PC-3 (cell line): ENCODE results near the gene MYH13. TPM values are rescaled to one million over a fixed set of nuclear protein-coding genes. Genes with fewer than 3 reads are reported as not detected.

Source experiments
- ATAC-seq: fragments of 200-7000 bp; cut with Tn5 transposase; 2 replicates; pipeline ENCODE4 v1.9.1; 2020; ENCODE audit warnings: mild to moderate bottlenecking, moderate library complexity
- BruUV-seq: library from RNA; stranded (reverse); fragments of 400-500 nt; replicated peaks from 2 replicates; lab custom pipeline; 2021; lab: Mats Ljungman, UMichigan
- CTCF ChIA-PET: fragments of 300-600 bp; sonication (Branson Sonifier 250); formaldehyde crosslinking; loops from one replicate; lab custom pipeline; 2022; ENCODE audit warnings: antibody characterized with exemption; lab: Charles Lee
- POLR2A ChIA-PET: fragments of 300-600 bp; sonication (Branson Sonifier 250); formaldehyde crosslinking; loops from one replicate; lab custom pipeline; 2022; ENCODE audit warnings: antibody characterized with exemption; ENCODE audit not compliant: unreplicated experiment; lab: Charles Lee
- DNase-seq: peaks from one replicate; pipeline ENCODE4 v3.0.0-alpha.2; 2015
- H2AFZ ChIP-seq: fragments of 300-600 bp; sonication (generic); 2 replicates; pipeline ENCODE4 v1.6.0; 2016; ENCODE audit warnings: antibody characterized with exemption, low read length
- H3F3A ChIP-seq: fragments of 300-600 bp; sonication (generic); one replicate; pipeline ENCODE4 v1.6.0; 2017; ENCODE audit warnings: antibody characterized with exemption, low read length, control low read depth, mild to moderate bottlenecking; ENCODE audit not compliant: unreplicated experiment
- H3K27ac ChIP-seq: fragments of 300-600 bp; sonication (generic); 2 replicates; pipeline ENCODE4 v1.5.1; 2016; ENCODE audit warnings: mild to moderate bottlenecking, low read length
- H3K27me3 ChIP-seq: fragments of 300-600 bp; sonication (generic); 2 replicates; pipeline ENCODE4 v1.6.1; 2016; ENCODE audit warnings: low read length, mixed read lengths
- H3K36me3 ChIP-seq: fragments of 300-600 bp; sonication (generic); 2 replicates; pipeline ENCODE4 v1.6.1; 2016; ENCODE audit warnings: low read depth, mixed run types, low read length, mixed read lengths
- H3K4me1 ChIP-seq: fragments of 300-600 bp; sonication (generic); 2 replicates; pipeline ENCODE4 v1.5.1; 2016; ENCODE audit warnings: low read length; ENCODE audit not compliant: insufficient read depth
- H3K4me2 ChIP-seq: fragments of 300-600 bp; sonication (generic); 2 replicates; pipeline ENCODE4 v1.6.0; 2016; ENCODE audit warnings: low read length
- H3K4me3 ChIP-seq: fragments of 300-600 bp; sonication (generic); 2 replicates; pipeline ENCODE4 v1.5.1; 2016; ENCODE audit warnings: mild to moderate bottlenecking, low read length, mixed read lengths
- H3K79me2 ChIP-seq: fragments of 300-600 bp; sonication (generic); 2 replicates; pipeline ENCODE4 v1.6.1; 2017; ENCODE audit warnings: low read length, mixed read lengths
- H3K9ac ChIP-seq: fragments of 300-600 bp; sonication (generic); 2 replicates; pipeline ENCODE4 v1.6.0; 2016; ENCODE audit warnings: mild to moderate bottlenecking, low read length
- H3K9me2 ChIP-seq: fragments of 300-600 bp; sonication (generic); replicated peaks from 2 replicates; pipeline ENCODE4 v1.6.1; 2016; ENCODE audit warnings: mixed run types, low read length, mixed read lengths
- H3K9me3 ChIP-seq: fragments of 300-600 bp; sonication (generic); 2 replicates; pipeline ENCODE4 v1.6.1; 2016; ENCODE audit warnings: low read length, mixed read lengths
- H4K20me1 ChIP-seq: fragments of 300-600 bp; sonication (generic); 2 replicates; pipeline ENCODE4 v1.6.1; 2016; ENCODE audit warnings: low read length, mixed read lengths
- EZH2 ChIP-seq: fragments of 300-600 bp; sonication (generic); IDR thresholded peaks from one replicate; pipeline ENCODE4 v1.6.1; 2017; ENCODE audit warnings: antibody characterized with exemption, mild to moderate bottlenecking, low read length; ENCODE audit not compliant: unreplicated experiment
- EZH2phosphoT487 ChIP-seq: fragments of 300-600 bp; sonication (generic); IDR thresholded peaks from 2 replicates; pipeline ENCODE4 v1.6.1; 2018; ENCODE audit warnings: mild to moderate bottlenecking, antibody characterized with exemption, low read length, borderline replicate concordance
- intact Hi-C: fragments of 100-400 bp; cut with micrococcal nuclease; formaldehyde crosslinking; loops from 2 replicates; pipeline ENCODE4 v1.9.0; 2023
- total RNA-seq: library from RNA; depleted of rRNA; stranded (reverse); fragments of >200 nt; gene quantifications from 2 replicates; pipeline ENCODE4 v1.2.3, GENCODE V29; 2014
- TF ChIP-seq, protein P1 (sequence below): fragments of 300-600 bp; sonication (generic); conservative IDR thresholded peaks from 2 replicates; pipeline ENCODE4 v1.5.1; 2017; ENCODE audit warnings: antibody characterized with exemption, low read depth, mild to moderate bottlenecking, low read length

The MYH13 gene
- total RNA-seq, 1 experiment from 2014 or later: not detected

DNA sequence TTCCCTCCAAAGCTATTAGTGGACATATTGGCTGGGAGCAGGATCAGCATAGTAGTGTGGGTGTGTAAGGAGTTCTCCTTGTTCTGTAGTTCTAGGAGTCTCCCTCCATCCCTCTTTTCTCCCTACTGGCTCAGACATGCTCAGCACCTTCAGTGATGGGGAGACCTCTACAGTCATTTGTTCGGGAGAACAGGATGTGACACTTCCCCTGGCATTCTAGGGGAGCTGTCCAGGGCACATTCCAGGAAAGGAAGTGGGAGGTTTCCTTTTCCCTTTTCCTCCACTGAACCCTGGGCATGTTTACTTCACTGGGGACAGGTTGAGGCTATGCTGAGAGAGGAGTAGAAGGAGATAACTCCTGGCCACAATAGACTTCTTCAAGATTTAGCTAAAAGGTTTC is 86.5 kb downstream of the MYH13 start:
- H3K4me2 ChIP-seq: no peak overlapping the region
- H2AFZ ChIP-seq: no peak overlapping the region
- no peak for ATAC-seq
- H3F3A ChIP-seq: no peaks in the 10 kb centered on the region
- no peak overlapping the region for H3K4me3 ChIP-seq
- BruUV-seq: no TSS peak
- no peaks in the 10 kb centered on the region for H3K36me3 ChIP-seq
- H3K9me3 ChIP-seq: no peaks in the 10 kb centered on the region
- H3K27me3 ChIP-seq: no peaks in the 10 kb centered on the region
- no peaks in the 10 kb centered on the region for H3K4me1 ChIP-seq
- no peaks in the 10 kb centered on the region for H3K79me2 ChIP-seq
- intact Hi-C loops: no loop called here
- ChIA-PET POLR2A (no interaction called here), CTCF (no interaction called here)
- H3K9me2 ChIP-seq: no peaks in the 10 kb centered on the region
- no peak for TF ChIP-seq EZH2phosphoT487
- no peak for TF ChIP-seq EZH2
- TF ChIP-seq, protein P1, sequence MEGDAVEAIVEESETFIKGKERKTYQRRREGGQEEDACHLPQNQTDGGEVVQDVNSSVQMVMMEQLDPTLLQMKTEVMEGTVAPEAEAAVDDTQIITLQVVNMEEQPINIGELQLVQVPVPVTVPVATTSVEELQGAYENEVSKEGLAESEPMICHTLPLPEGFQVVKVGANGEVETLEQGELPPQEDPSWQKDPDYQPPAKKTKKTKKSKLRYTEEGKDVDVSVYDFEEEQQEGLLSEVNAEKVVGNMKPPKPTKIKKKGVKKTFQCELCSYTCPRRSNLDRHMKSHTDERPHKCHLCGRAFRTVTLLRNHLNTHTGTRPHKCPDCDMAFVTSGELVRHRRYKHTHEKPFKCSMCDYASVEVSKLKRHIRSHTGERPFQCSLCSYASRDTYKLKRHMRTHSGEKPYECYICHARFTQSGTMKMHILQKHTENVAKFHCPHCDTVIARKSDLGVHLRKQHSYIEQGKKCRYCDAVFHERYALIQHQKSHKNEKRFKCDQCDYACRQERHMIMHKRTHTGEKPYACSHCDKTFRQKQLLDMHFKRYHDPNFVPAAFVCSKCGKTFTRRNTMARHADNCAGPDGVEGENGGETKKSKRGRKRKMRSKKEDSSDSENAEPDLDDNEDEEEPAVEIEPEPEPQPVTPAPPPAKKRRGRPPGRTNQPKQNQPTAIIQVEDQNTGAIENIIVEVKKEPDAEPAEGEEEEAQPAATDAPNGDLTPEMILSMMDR: no peak
- DNase-seq: no peak
- H4K20me1 ChIP-seq: no peaks in the 10 kb centered on the region
- H3K27ac ChIP-seq: no peak overlapping the region
- H3K9ac ChIP-seq: no peak overlapping the region

DNA sequence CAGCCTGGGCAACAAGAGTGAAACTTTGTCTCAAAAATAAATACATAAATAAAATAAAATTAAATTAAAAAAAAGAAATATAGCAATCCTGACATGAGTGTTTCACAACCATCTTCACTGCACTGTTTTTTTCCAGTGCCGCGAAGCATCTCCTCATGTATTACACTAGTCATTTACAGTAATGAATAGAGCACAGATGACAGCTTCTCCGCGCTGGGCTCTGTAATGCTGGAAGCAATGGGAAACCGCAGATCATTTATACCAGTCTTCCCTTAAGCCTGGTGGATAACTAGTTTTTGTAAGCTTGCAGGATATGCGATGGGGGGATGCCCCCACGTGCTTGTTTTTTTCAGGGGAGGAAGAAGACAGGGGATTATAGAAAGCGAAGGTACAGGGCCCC is 86.9 kb downstream of the MYH13 start:
- Histone ChIP-seq H3K4me2 (no peak overlapping the region), H3K27me3 (no peaks in the 10 kb centered on the region), H3F3A (no peaks in the 10 kb centered on the region), H3K9me2 (no peaks in the 10 kb centered on the region), H3K36me3 (no peaks in the 10 kb centered on the region), H3K4me1 (no peaks in the 10 kb centered on the region), H3K79me2 (no peaks in the 10 kb centered on the region), H3K27ac (no peak overlapping the region), H3K4me3 (no peak overlapping the region), H4K20me1 (no peaks in the 10 kb centered on the region), H3K9me3 (no peaks in the 10 kb centered on the region), H3K9ac (no peak overlapping the region), H2AFZ (no peak overlapping the region)
- ATAC-seq (no peak), DNase-seq (no peak)
- TF ChIP-seq, protein P1: no peak
- TF ChIP-seq EZH2 (no peak), EZH2phosphoT487 (no peak)
- ChIA-PET POLR2A (no interaction called here), CTCF (no interaction called here)
- intact Hi-C loops: no loop called here
- BruUV-seq: no TSS peak

DNA sequence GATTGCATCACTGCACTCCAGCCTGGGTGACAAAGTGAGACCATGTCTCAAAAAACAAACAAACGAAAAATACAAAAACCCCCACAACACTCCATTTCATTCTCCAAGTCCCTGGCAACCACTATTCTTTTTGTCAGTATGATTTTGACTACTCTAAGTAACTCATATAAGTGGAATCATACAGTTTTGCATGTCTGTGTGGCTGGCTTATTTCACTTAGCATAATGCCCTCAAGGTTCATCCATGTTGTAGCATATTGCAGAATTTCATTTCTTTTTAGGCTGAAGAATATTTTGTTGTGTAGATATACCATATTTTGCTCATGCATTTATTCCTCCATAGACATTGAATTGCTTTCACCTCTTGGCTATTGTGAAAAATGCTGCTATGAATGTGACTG is 92.7 kb downstream of the MYH13 start:
- ChIA-PET POLR2A (no interaction called here), CTCF (no interaction called here)
- Histone ChIP-seq H3K9ac (no peak overlapping the region), H3F3A (no peaks in the 10 kb centered on the region), H2AFZ (no peak overlapping the region), H3K79me2 (no peaks in the 10 kb centered on the region), H3K4me3 (no peak overlapping the region), H3K4me2 (no peak overlapping the region), H3K9me2 (no peaks in the 10 kb centered on the region), H3K4me1 (no peaks in the 10 kb centered on the region), H4K20me1 (no peaks in the 10 kb centered on the region), H3K36me3 (no peaks in the 10 kb centered on the region), H3K9me3 (no peaks in the 10 kb centered on the region), H3K27ac (no peak overlapping the region), H3K27me3 (no peaks in the 10 kb centered on the region)
- no peak for ATAC-seq
- DNase-seq: no peak
- BruUV-seq: no TSS peak
- TF ChIP-seq, protein P1: no peak
- TF ChIP-seq EZH2phosphoT487: no peak
- no peak for TF ChIP-seq EZH2
- intact Hi-C loops: no loop called here
